ENCODE measurements around the gene NDUFB7. TPM values are rescaled to one million over a fixed set of nuclear protein-coding genes. Genes with fewer than 3 reads are reported as not detected.
"Not testable (repeated sequence)": the region's sequence is repeated elsewhere in the genome, so short reads cannot be mapped to it uniquely, and the experiment has no call there.

NDUFB7 gene
- total RNA-seq, 1 donor from 2014 or later, result 117 TPM

DNA sequence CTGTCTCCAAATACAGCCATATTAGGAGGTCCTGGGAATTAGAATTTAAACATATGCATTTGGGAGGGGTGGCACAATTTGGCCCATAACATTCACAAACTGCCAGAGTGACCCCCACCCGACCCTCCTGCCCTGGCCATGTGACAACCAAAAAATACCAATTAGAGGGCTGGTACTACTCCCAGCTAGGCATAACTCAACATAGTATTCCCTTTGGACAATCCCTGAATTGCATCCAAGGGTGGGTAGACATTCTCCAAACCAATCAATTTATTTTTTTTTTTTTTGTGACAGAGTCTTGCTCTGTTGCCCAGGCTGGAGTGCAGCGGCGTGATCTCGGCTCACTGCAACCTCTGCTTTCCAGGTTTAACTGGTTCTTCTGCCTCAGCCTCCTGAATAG is 40.8 kb upstream of the NDUFB7 start:
- no peak overlapping the region for H3K27ac Mint-ChIP-seq
- no peak for DNase-seq (ENCODE audit: low spot score in 2 of 2, unreplicated experiment in 2 of 2)
- peaks cover 9% of the 10 kb centered on the region for H3K36me3 Mint-ChIP-seq
- H3K4me1 Mint-ChIP-seq, result no peaks in the 10 kb centered on the region
- TF ChIP-seq CTCF (IDR thresholded peaks at IDR 0.05; ENCODE audit: unreplicated experiment), result no peak
- no peaks in the 10 kb centered on the region for H3K27me3 Mint-ChIP-seq (ENCODE audit: low read depth)
- H3K9me3 Mint-ChIP-seq, result peaks cover 29% of the 10 kb centered on the region
- no peak overlapping the region for H3K4me3 Mint-ChIP-seq

GRCh38 chr19:14612242-14612641 is 40.4 kb upstream of the NDUFB7 start:
- H3K9me3 Mint-ChIP-seq, result peaks cover 26% of the 10 kb centered on the region
- not testable (repeated sequence) for H3K27ac Mint-ChIP-seq; H3K4me1 Mint-ChIP-seq; H3K4me3 Mint-ChIP-seq; H3K27me3 Mint-ChIP-seq (ENCODE audit: low read depth); DNase-seq (ENCODE audit: low spot score in 2 of 2, unreplicated experiment in 2 of 2); H3K36me3 Mint-ChIP-seq

DNA sequence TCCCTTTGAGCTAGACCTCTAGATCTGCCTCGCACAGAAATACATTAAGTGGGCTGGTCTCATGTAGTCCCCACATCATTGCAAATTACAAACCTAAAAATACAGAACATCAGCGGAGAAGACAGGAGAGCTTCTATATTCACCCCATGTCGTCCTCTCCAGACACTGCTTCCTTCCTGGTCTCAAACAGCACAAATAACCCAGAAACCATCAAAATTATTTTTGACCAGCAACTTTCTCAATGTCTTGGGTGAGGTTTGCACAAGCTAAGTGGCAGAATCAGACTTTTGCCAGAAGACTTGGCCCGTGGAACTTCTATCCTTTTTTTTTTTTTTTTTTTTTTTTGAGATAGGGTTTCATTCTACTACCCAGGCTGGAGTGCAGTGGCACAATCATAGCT is 39.2 kb upstream of the NDUFB7 start:
- TF ChIP-seq CTCF (IDR thresholded peaks at IDR 0.05; ENCODE audit: unreplicated experiment), result no peak
- Mint-ChIP-seq H3K4me3 (no peak overlapping the region), H3K9me3 (peaks cover 21% of the 10 kb centered on the region), H3K27me3 (ENCODE audit: low read depth) (no peaks in the 10 kb centered on the region), H3K36me3 (peaks cover 4% of the 10 kb centered on the region), H3K27ac (no peak overlapping the region), H3K4me1 (no peaks in the 10 kb centered on the region)
- no peak for DNase-seq (ENCODE audit: low spot score in 2 of 2, unreplicated experiment in 2 of 2)

DNA sequence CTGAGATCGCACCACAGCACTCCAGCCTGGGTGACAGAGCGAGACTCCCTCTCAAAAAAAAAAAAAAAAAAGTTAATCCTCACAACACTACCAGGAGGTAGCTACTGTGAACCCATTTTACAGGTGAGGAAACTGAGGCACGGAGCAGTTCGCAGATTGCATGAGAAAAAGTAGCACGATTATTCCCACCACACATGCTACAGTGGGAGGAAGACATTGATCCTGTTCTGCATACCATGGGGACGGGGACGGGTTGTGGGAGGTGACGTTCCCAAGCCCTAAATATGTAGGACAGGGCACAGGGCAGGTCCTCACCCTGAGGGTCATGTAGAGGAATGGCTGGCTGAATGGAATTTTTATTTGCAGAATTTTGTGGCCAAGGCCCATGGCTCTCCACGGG is 34.8 kb upstream of the NDUFB7 start:
- no peak overlapping the region for H3K4me3 Mint-ChIP-seq
- no peaks in the 10 kb centered on the region for H3K27me3 Mint-ChIP-seq (ENCODE audit: low read depth)
- no peak for DNase-seq (ENCODE audit: low spot score in 2 of 2, unreplicated experiment in 2 of 2)
- H3K27ac Mint-ChIP-seq, result no peak overlapping the region
- H3K4me1 Mint-ChIP-seq, result no peaks in the 10 kb centered on the region
- H3K36me3 Mint-ChIP-seq, result peaks cover 3% of the 10 kb centered on the region
- H3K9me3 Mint-ChIP-seq, result peaks cover 37% of the 10 kb centered on the region
- TF ChIP-seq CTCF (IDR thresholded peaks at IDR 0.05; ENCODE audit: unreplicated experiment), result no peak

DNA sequence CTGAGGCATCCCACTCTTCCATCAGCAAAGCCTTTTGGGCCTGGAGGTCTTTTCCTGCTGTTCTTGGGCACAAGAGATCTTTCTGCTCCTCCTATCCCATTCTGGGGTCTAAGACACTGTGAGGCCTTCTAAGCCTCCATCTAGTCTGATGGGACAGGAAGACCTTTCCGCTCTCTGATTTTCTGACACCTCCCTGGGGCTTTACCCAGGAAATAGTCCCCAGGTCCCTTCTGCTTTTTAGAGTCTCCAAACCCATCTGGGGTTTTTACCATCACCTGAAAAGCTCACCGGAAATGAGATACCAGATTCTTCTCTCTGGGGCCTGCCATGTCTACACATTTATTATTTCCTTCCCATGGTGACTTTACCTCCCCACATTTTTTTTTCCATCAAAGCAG is 32.1 kb upstream of the NDUFB7 start:
- Mint-ChIP-seq H3K4me1 (no peaks in the 10 kb centered on the region), H3K27me3 (ENCODE audit: low read depth) (no peaks in the 10 kb centered on the region), H3K27ac (no peak overlapping the region), H3K4me3 (no peak overlapping the region), H3K9me3 (peaks cover 40% of the 10 kb centered on the region), H3K36me3 (no peaks in the 10 kb centered on the region)
- no peak for TF ChIP-seq CTCF (IDR thresholded peaks at IDR 0.05; ENCODE audit: unreplicated experiment)
- DNase-seq (ENCODE audit: low spot score in 2 of 2, unreplicated experiment in 2 of 2), result no peak

GRCh38 chr19:14599548-14600147 is 27.8 kb upstream of the NDUFB7 start:
- peaks cover 46% of the 10 kb centered on the region for H3K9me3 Mint-ChIP-seq
- no peak for DNase-seq (ENCODE audit: low spot score in 2 of 2, unreplicated experiment in 2 of 2)
- no peak for TF ChIP-seq CTCF (IDR thresholded peaks at IDR 0.05; ENCODE audit: unreplicated experiment)
- no peaks in the 10 kb centered on the region for H3K36me3 Mint-ChIP-seq
- no peak overlapping the region for H3K27ac Mint-ChIP-seq
- no peak overlapping the region for H3K4me3 Mint-ChIP-seq
- H3K4me1 Mint-ChIP-seq, result no peaks in the 10 kb centered on the region
- no peaks in the 10 kb centered on the region for H3K27me3 Mint-ChIP-seq (ENCODE audit: low read depth)

Data from mesothelial cell of epicardium (in vitro differentiated cells).